Lower leg skin (tissue), 3 donors: ENCODE measurements around the gene NAPA.

Source experiments
- CTCF ChIP-seq, 3 donors: fragments of 450-650 bp; IDR thresholded peaks; one replicate each; pipeline ENCODE4 v1.5.1; 2016; ENCODE audit warnings: antibody characterized with exemption in 3 of 3, mild to moderate bottlenecking in 3 of 3, moderate library complexity in 2 of 3
- POLR2A ChIP-seq, 2 donors: fragments of 450-650 bp; IDR thresholded peaks; one replicate each; pipeline ENCODE4 v1.6.1; 2016 to 2017; ENCODE audit warnings: antibody characterized with exemption in 2 of 2, mild to moderate bottlenecking in 1 of 2, moderate library complexity in 1 of 2

GRCh38 chr19:47503130-47503825 lies 11.6 kb downstream of the NAPA start:
- TF ChIP-seq CTCF (IDR thresholded peaks at IDR 0.05) (no peak), POLR2A (IDR thresholded peaks at IDR 0.05) (no peak)
